ENCODE measurements around the gene TRERF1. TPM values are rescaled to one million over a fixed set of nuclear protein-coding genes. Genes with fewer than 3 reads are reported as not detected.
"Not testable (repeated sequence)": the region's sequence is repeated elsewhere in the genome, so short reads cannot be mapped to it uniquely, and the experiment has no call there.

TRERF1 gene
- total and polyA plus RNA-seq, 7 donors = 0.21 to 0.99 (median 0.44) TPM

- no peak for TF ChIP-seq CTCF (IDR thresholded peaks at IDR 0.05)
- intact Hi-C loops (cut with DNase I) = no loop called here
- DNase-seq (no peak), ATAC-seq (no peak)
- H3K4me1 ChIP-seq = no peaks in the 10 kb centered on the region
- H3K27me3 ChIP-seq (ENCODE audit: insufficient read depth in 3 of 3, low read length in 2 of 3) = no peaks in the 10 kb centered on the region
- H3K36me3 ChIP-seq (ENCODE audit: insufficient read depth in 1 of 2, low read depth in 1 of 2) = no peaks in the 10 kb centered on the region
- no peak overlapping the region for H3K27ac ChIP-seq
- H3K4me3 ChIP-seq = peak overlapping the region; percentile 76
- WGBS, 3 donors = 66 to 80% (median 79%) methylated on average over 5 of the region's 5 CpGs
- H3K9me3 ChIP-seq = no peaks in the 10 kb centered on the region
These were observed 3.3 kb downstream of the TRERF1 start for GRCh38 chr6:42448391-42448790.

- Histone ChIP-seq H3K36me3 (ENCODE audit: insufficient read depth in 1 of 2, low read depth in 1 of 2) (no peaks in the 10 kb centered on the region), H3K27me3 (ENCODE audit: insufficient read depth in 3 of 3, low read length in 2 of 3) (no peaks in the 10 kb centered on the region), H3K27ac (no peak overlapping the region), H3K9me3 (no peaks in the 10 kb centered on the region), H3K4me1 (no peaks in the 10 kb centered on the region), H3K4me3 (no peak overlapping the region)
- WGBS, 3 donors = 87 to 90% (median 88%) methylated on average over 3 of the region's 3 CpGs
- DNase-seq (no peak), ATAC-seq (no peak)
- no peak for TF ChIP-seq CTCF (IDR thresholded peaks at IDR 0.05)
- intact Hi-C loops (cut with DNase I) = no loop called here
These were observed 4.7 kb downstream of the TRERF1 start for GRCh38 chr6:42446996-42447395.

GRCh38 chr6:42446370-42446769 is 5.4 kb downstream of the TRERF1 start:
- TF ChIP-seq CTCF (IDR thresholded peaks at IDR 0.05) = no peak
- DNase-seq = no peak
- ATAC-seq = no peak
- H3K9me3 ChIP-seq = no peaks in the 10 kb centered on the region
- H3K27me3 ChIP-seq (ENCODE audit: insufficient read depth in 3 of 3, low read length in 2 of 3) = no peaks in the 10 kb centered on the region
- H3K36me3 ChIP-seq (ENCODE audit: insufficient read depth in 1 of 2, low read depth in 1 of 2) = no peaks in the 10 kb centered on the region
- no peak overlapping the region for H3K27ac ChIP-seq
- intact Hi-C loops (cut with DNase I) = no loop called here
- H3K4me3 ChIP-seq = no peak overlapping the region
- 94% methylated on average over 5 of the region's 5 CpGs for WGBS, 3 donors
- no peaks in the 10 kb centered on the region for H3K4me1 ChIP-seq

GRCh38 chr6:42445955-42446354 is 5.8 kb downstream of the TRERF1 start:
- H3K27me3 ChIP-seq (ENCODE audit: insufficient read depth in 3 of 3, low read length in 2 of 3); H3K36me3 ChIP-seq (ENCODE audit: insufficient read depth in 1 of 2, low read depth in 1 of 2); H3K9me3 ChIP-seq; H3K27ac ChIP-seq; H3K4me1 ChIP-seq; DNase-seq; intact Hi-C loops (cut with DNase I); H3K4me3 ChIP-seq; ATAC-seq: not testable (repeated sequence)
- WGBS, 3 donors = 93 to 98% (median 97%) methylated on average over 7 of the region's 7 CpGs

GRCh38 chr6:42443312-42444060 is 8.2 kb downstream of the TRERF1 start:
- 66 to 67% (median 66%) methylated on average over 11 of the region's 11 CpGs for WGBS, 3 donors
- ATAC-seq (no peak), DNase-seq (no peak)
- no peak overlapping the region for H3K4me3 ChIP-seq
- H3K27me3 ChIP-seq (ENCODE audit: insufficient read depth in 3 of 3, low read length in 2 of 3) = no peaks in the 10 kb centered on the region
- H3K9me3 ChIP-seq = no peaks in the 10 kb centered on the region
- H3K36me3 ChIP-seq (ENCODE audit: insufficient read depth in 1 of 2, low read depth in 1 of 2) = no peaks in the 10 kb centered on the region
- TF ChIP-seq CTCF (IDR thresholded peaks at IDR 0.05) = no peak
- intact Hi-C loops (cut with DNase I) = no loop called here
- no peak overlapping the region for H3K27ac ChIP-seq
- H3K4me1 ChIP-seq = peaks cover 3% of the 10 kb centered on the region
